GM23338 (cell line): Measurements from ENCODE around the gene SPZ1. TPM values are rescaled to one million over a fixed set of nuclear protein-coding genes. Genes with fewer than 3 reads are reported as not detected.

Source experiments
- ATAC-seq: fragments of 200-7000 bp; cut with Tn5 transposase; 3 replicates; pipeline ENCODE4 v1.9.1; 2020
- DNase-seq: peaks from one replicate; pipeline ENCODE4 v3.0.0-alpha.2; 2015; ENCODE audit warnings: low spot score
- H2AFZ ChIP-seq: fragments of 200-600 bp; sonication (generic); 2 replicates; pipeline ENCODE4 v1.8.0; 2016; ENCODE audit warnings: antibody characterized with exemption, mild to moderate bottlenecking, moderate library complexity
- H3F3A ChIP-seq: fragments of 200-600 bp; sonication (generic); replicated peaks from 2 replicates; pipeline ENCODE4 v1.8.0; 2017; ENCODE audit warnings: antibody characterized with exemption, mixed run types, low read depth
- H3K27ac ChIP-seq: fragments of 200-600 bp; sonication (generic); 2 replicates; pipeline ENCODE4 v1.6.1; 2016; ENCODE audit warnings: low read depth
- H3K27me3 ChIP-seq: fragments of 200-600 bp; sonication (generic); 2 replicates; pipeline ENCODE4 v1.8.0; 2016; ENCODE audit warnings: mild to moderate bottlenecking, mixed run types, moderate library complexity; ENCODE audit not compliant: insufficient read depth
- H3K36me3 ChIP-seq: fragments of 200-600 bp; sonication (generic); 2 replicates; pipeline ENCODE4 v1.8.0; 2016; ENCODE audit warnings: mild to moderate bottlenecking; ENCODE audit not compliant: insufficient read depth
- H3K4me1 ChIP-seq: fragments of 200-600 bp; sonication (generic); 2 replicates; pipeline ENCODE4 v1.8.0; 2016; ENCODE audit warnings: mild to moderate bottlenecking, moderate library complexity; ENCODE audit not compliant: insufficient read depth
- H3K4me2 ChIP-seq: fragments of 200-600 bp; sonication (generic); 2 replicates; pipeline ENCODE4 v1.7.1; 2017; ENCODE audit warnings: mixed run types
- H3K4me3 ChIP-seq: fragments of 200-600 bp; sonication (generic); 2 replicates; pipeline ENCODE4 v1.6.1; 2016; ENCODE audit warnings: mixed run types
- H3K79me2 ChIP-seq: fragments of 200-600 bp; sonication (generic); replicated peaks from 2 replicates; pipeline ENCODE4 v1.8.0; 2017; ENCODE audit warnings: mild to moderate bottlenecking; ENCODE audit not compliant: insufficient read depth
- H3K9me2 ChIP-seq: fragments of 200-600 bp; sonication (generic); 2 replicates; pipeline ENCODE4 v1.8.0; 2017; ENCODE audit not compliant: insufficient read depth
- H4K20me1 ChIP-seq: fragments of 200-600 bp; sonication (generic); replicated peaks from 2 replicates; pipeline ENCODE4 v1.8.0; 2017; ENCODE audit warnings: mild to moderate bottlenecking; ENCODE audit not compliant: insufficient read depth
- H3K27ac Mint-ChIP-seq: 2 replicates; pipeline ENCODE4 v1.8.0; 2020; ENCODE audit warnings: inconsistent platforms, mild to moderate bottlenecking, moderate library complexity, mixed read lengths
- H3K27me3 Mint-ChIP-seq: 3 replicates; pipeline ENCODE4 v1.8.0; 2022; ENCODE audit warnings: low read depth, mild to moderate bottlenecking, moderate library complexity, mixed read lengths, inconsistent platforms; ENCODE audit not compliant: insufficient read depth, poor library complexity
- H3K36me3 Mint-ChIP-seq: 3 replicates; pipeline ENCODE4 v1.8.0; 2021; ENCODE audit warnings: low read depth, mild to moderate bottlenecking, inconsistent platforms, moderate library complexity, mixed read lengths
- H3K4me1 Mint-ChIP-seq: 3 replicates; pipeline ENCODE4 v1.8.0; 2020; ENCODE audit warnings: mild to moderate bottlenecking, inconsistent platforms, mixed read lengths
- H3K4me3 Mint-ChIP-seq: 3 replicates; pipeline ENCODE4 v1.8.0; 2021; ENCODE audit warnings: moderate library complexity, mild to moderate bottlenecking, inconsistent platforms, mixed read lengths
- H3K9me3 Mint-ChIP-seq: 3 replicates; pipeline ENCODE4 v1.8.0; 2020; ENCODE audit warnings: moderate library complexity, mild to moderate bottlenecking, inconsistent platforms, mixed read lengths
- CREB1 ChIP-seq: fragments of 250-450 bp; sonication (Bioruptor Pico); IDR thresholded peaks from 2 replicates; pipeline ENCODE4 v1.5.0; 2020; ENCODE audit warnings: low read depth, mild to moderate bottlenecking, moderate library complexity
- NANOG ChIP-seq: IDR thresholded peaks from 2 replicates; pipeline ENCODE4 v1.6.1; 2016; ENCODE audit warnings: antibody characterized with exemption, borderline replicate concordance
- STAT1 ChIP-seq: IDR thresholded peaks from one replicate; pipeline ENCODE4 v1.6.1; 2016; ENCODE audit warnings: antibody characterized with exemption; ENCODE audit not compliant: unreplicated experiment
- polyA plus RNA-seq: library from polyadenylated mRNA; unstranded; fragments of >200 nt; fragmentation: Nextera tagmentation; extraction: Ambion mirVana; gene quantifications from 2 replicates; pipeline ENCODE4 v1.2.1, GENCODE V29; 2016
- total RNA-seq: library from RNA; depleted of rRNA; stranded (reverse); fragments of >200 nt; shearing (Covaris generic); gene quantifications from 2 replicates; pipeline ENCODE4 v1.2.3, GENCODE V29; 2014
- TF ChIP-seq, protein P1 (sequence below): fragments of 250-450 bp; sonication (Bioruptor Pico); IDR thresholded peaks from 2 replicates; pipeline ENCODE4 v1.5.0; 2020; ENCODE audit warnings: mild to moderate bottlenecking, moderate library complexity
- TF ChIP-seq, protein P2 (sequence below), 2 experiments: fragments of 200-600 bp in 1 of 2; sonication (generic) in 1 of 2; conservative IDR thresholded peaks; 2 replicates each; pipeline versions ENCODE4 v1.5.1 to v1.6.1; 2016 to 2017; ENCODE audit warnings: antibody characterized with exemption in 2 of 2, low read depth in 2 of 2, mild to moderate bottlenecking in 2 of 2, moderate library complexity in 1 of 2

Gene SPZ1
- total and polyA plus RNA-seq, 2 experiments from 2014 or later, result not detected

DNA sequence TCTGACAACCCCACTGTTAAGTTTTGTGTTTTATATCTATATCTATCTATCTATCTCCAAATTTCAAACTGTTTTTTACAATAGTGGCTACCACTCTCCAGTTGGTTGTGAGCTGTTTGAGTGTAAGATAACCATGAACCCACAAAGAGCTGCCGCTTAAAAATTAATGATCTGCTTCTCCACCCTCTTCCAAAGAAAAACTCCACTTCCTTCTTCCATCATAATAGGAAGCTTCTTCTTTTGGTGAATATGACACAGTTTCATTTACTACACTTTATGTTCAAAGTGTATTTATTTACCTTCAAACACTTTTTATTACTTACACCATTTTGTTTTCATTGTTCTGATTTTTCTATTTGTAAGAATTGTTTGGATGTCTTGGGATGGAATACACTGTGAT is 37.9 kb downstream of the SPZ1 start:
- no peak overlapping the region for H3K4me2 ChIP-seq
- DNase-seq (no peak), ATAC-seq (no peak)
- no peaks in the 10 kb centered on the region for H4K20me1 ChIP-seq
- Mint-ChIP-seq H3K4me3 (no peak overlapping the region), H3K27ac (no peak overlapping the region), H3K36me3 (no peaks in the 10 kb centered on the region), H3K4me1 (no peaks in the 10 kb centered on the region), H3K9me3 (no peaks in the 10 kb centered on the region), H3K27me3 (no peaks in the 10 kb centered on the region)
- no peak overlapping the region for H2AFZ ChIP-seq
- H3K36me3 ChIP-seq, result no peaks in the 10 kb centered on the region
- no peak overlapping the region for H3K27ac ChIP-seq
- H3K4me1 ChIP-seq, result no peaks in the 10 kb centered on the region
- TF ChIP-seq, protein P1, sequence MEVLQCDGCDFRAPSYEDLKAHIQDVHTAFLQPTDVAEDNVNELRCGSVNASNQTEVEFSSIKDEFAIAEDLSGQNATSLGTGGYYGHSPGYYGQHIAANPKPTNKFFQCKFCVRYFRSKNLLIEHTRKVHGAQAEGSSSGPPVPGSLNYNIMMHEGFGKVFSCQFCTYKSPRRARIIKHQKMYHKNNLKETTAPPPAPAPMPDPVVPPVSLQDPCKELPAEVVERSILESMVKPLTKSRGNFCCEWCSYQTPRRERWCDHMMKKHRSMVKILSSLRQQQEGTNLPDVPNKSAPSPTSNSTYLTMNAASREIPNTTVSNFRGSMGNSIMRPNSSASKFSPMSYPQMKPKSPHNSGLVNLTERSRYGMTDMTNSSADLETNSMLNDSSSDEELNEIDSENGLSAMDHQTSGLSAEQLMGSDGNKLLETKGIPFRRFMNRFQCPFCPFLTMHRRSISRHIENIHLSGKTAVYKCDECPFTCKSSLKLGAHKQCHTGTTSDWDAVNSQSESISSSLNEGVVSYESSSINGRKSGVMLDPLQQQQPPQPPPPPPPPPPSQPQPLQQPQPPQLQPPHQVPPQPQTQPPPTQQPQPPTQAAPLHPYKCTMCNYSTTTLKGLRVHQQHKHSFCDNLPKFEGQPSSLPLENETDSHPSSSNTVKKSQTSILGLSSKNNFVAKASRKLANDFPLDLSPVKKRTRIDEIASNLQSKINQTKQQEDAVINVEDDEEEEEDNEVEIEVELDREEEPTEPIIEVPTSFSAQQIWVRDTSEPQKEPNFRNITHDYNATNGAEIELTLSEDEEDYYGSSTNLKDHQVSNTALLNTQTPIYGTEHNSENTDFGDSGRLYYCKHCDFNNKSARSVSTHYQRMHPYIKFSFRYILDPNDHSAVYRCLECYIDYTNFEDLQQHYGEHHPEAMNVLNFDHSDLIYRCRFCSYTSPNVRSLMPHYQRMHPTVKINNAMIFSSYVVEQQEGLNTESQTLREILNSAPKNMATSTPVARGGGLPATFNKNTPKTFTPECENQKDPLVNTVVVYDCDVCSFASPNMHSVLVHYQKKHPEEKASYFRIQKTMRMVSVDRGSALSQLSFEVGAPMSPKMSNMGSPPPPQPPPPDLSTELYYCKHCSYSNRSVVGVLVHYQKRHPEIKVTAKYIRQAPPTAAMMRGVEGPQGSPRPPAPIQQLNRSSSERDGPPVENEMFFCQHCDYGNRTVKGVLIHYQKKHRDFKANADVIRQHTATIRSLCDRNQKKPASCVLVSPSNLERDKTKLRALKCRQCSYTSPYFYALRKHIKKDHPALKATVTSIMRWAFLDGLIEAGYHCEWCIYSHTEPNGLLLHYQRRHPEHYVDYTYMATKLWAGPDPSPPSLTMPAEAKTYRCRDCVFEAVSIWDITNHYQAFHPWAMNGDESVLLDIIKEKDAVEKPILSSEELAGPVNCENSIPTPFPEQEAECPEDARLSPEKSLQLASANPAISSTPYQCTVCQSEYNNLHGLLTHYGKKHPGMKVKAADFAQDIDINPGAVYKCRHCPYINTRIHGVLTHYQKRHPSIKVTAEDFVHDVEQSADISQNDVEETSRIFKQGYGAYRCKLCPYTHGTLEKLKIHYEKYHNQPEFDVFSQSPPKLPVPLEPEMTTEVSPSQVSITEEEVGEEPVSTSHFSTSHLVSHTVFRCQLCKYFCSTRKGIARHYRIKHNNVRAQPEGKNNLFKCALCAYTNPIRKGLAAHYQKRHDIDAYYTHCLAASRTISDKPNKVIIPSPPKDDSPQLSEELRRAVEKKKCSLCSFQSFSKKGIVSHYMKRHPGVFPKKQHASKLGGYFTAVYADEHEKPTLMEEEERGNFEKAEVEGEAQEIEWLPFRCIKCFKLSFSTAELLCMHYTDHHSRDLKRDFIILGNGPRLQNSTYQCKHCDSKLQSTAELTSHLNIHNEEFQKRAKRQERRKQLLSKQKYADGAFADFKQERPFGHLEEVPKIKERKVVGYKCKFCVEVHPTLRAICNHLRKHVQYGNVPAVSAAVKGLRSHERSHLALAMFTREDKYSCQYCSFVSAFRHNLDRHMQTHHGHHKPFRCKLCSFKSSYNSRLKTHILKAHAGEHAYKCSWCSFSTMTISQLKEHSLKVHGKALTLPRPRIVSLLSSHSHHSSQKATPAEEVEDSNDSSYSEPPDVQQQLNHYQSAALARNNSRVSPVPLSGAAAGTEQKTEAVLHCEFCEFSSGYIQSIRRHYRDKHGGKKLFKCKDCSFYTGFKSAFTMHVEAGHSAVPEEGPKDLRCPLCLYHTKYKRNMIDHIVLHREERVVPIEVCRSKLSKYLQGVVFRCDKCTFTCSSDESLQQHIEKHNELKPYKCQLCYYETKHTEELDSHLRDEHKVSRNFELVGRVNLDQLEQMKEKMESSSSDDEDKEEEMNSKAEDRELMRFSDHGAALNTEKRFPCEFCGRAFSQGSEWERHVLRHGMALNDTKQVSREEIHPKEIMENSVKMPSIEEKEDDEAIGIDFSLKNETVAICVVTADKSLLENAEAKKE, result no peak
- no peak for TF ChIP-seq CREB1
- no peak for TF ChIP-seq NANOG
- no peak for TF ChIP-seq STAT1
- H3F3A ChIP-seq, result no peaks in the 10 kb centered on the region
- H3K27me3 ChIP-seq, result no peaks in the 10 kb centered on the region
- no peak overlapping the region for H3K4me3 ChIP-seq
- H3K9me2 ChIP-seq, result no peaks in the 10 kb centered on the region; the same call in 1 of the 2 replicates
- H3K79me2 ChIP-seq, result no peaks in the 10 kb centered on the region

DNA sequence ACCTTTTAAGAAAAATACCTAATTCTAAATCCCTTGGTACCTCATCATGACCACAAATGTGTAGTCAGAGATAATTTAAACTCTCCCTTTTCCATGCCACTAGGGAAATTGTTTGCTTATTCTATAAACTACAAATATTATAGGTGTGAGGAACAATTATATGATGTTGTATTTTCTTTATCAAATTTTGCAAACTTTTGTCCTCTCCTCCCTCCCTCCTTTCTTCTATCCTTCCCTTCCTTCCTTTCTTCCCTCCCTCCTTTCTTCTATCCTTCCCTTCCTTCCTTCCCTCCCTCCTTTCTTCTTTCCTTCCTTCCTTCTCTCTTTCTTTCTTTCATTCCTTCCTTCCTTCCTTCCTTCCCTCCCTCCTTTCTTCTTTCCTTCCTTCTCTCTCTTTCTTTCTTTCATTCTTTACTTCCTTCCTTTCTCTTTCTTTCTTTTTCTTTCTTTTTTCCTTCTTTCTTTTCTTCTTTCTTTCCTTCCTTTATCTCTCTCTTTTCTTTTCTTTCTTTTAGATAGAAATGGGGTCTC is 41.2 kb downstream of the SPZ1 start:
- Mint-ChIP-seq H3K9me3 (no peaks in the 10 kb centered on the region), H3K4me3 (no peak overlapping the region), H3K36me3 (no peaks in the 10 kb centered on the region), H3K4me1 (no peaks in the 10 kb centered on the region), H3K27ac (no peak overlapping the region), H3K27me3 (no peaks in the 10 kb centered on the region)
- Histone ChIP-seq H3K36me3 (no peaks in the 10 kb centered on the region), H4K20me1 (no peaks in the 10 kb centered on the region), H3K27ac (no peak overlapping the region), H3F3A (no peaks in the 10 kb centered on the region), H3K4me2 (no peak overlapping the region), H3K9me2 (no peaks in the 10 kb centered on the region; the same call in 1 of the 2 replicates), H3K79me2 (no peaks in the 10 kb centered on the region), H2AFZ (no peak overlapping the region), H3K27me3 (no peaks in the 10 kb centered on the region), H3K4me3 (no peak overlapping the region), H3K4me1 (no peaks in the 10 kb centered on the region)
- DNase-seq (no peak), ATAC-seq (no peak)
- TF ChIP-seq, protein P2, sequence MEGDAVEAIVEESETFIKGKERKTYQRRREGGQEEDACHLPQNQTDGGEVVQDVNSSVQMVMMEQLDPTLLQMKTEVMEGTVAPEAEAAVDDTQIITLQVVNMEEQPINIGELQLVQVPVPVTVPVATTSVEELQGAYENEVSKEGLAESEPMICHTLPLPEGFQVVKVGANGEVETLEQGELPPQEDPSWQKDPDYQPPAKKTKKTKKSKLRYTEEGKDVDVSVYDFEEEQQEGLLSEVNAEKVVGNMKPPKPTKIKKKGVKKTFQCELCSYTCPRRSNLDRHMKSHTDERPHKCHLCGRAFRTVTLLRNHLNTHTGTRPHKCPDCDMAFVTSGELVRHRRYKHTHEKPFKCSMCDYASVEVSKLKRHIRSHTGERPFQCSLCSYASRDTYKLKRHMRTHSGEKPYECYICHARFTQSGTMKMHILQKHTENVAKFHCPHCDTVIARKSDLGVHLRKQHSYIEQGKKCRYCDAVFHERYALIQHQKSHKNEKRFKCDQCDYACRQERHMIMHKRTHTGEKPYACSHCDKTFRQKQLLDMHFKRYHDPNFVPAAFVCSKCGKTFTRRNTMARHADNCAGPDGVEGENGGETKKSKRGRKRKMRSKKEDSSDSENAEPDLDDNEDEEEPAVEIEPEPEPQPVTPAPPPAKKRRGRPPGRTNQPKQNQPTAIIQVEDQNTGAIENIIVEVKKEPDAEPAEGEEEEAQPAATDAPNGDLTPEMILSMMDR (conservative IDR thresholded peaks at IDR 0.05; ENCODE audit: low read depth in 2 of 2), result no peak
- no peak for TF ChIP-seq NANOG
